Measurements from ENCODE around the gene ATP2A1.
A peak's percentile ranks its signal among the peaks of the same experiment; 100 is the strongest.
"Not testable (repeated sequence)": the region's sequence is repeated elsewhere in the genome, so short reads cannot be mapped to it uniquely, and the experiment has no call there.

Gene ATP2A1

GRCh38 chr16:28863929-28864793 is 14.1 kb upstream of the ATP2A1 start:
- DNase-seq: no peak

- no peak for DNase-seq
Observed at GRCh38 chr16:28865001-28865688, 13.1 kb upstream of the ATP2A1 start.

- DNase-seq: no peak
Observed at GRCh38 chr16:28865722-28866453, 12.4 kb upstream of the ATP2A1 start.

GRCh38 chr16:28866454-28866804 is 11.9 kb upstream of the ATP2A1 start:
- no peak for DNase-seq

GRCh38 chr16:28867241-28867640 is 11.0 kb upstream of the ATP2A1 start:
- no peak for DNase-seq

GRCh38 chr16:28867646-28868045 is 10.6 kb upstream of the ATP2A1 start:
- DNase-seq: not testable (repeated sequence)

- DNase-seq: no peak
Observed at GRCh38 chr16:28869201-28869600, 9.1 kb upstream of the ATP2A1 start.

GRCh38 chr16:28872952-28873351 is 5.3 kb upstream of the ATP2A1 start:
- DNase-seq: no peak

GRCh38 chr16:28873543-28874201 is 4.6 kb upstream of the ATP2A1 start:
- no peak for DNase-seq

GRCh38 chr16:28874406-28874805 is 3.9 kb upstream of the ATP2A1 start:
- no peak for DNase-seq

- no peak for DNase-seq
Observed at GRCh38 chr16:28875134-28876018, 2.9 kb upstream of the ATP2A1 start.

GRCh38 chr16:28876019-28876659 is 2.1 kb upstream of the ATP2A1 start:
- DNase-seq: no peak

- DNase-seq: no peak
Observed at GRCh38 chr16:28876973-28877654, 1.2 kb upstream of the ATP2A1 start.

GRCh38 chr16:28877655-28878000 is 660 bp upstream of the ATP2A1 start:
- no peak for DNase-seq

- no peak for DNase-seq
Observed at GRCh38 chr16:28879261-28879840, 1.1 kb downstream of the ATP2A1 start.

- DNase-seq: peak; percentile 44
Observed at GRCh38 chr16:28879841-28880588, 1.7 kb downstream of the ATP2A1 start.

- DNase-seq: no peak
Observed at GRCh38 chr16:28880589-28880915, 2.3 kb downstream of the ATP2A1 start.

GRCh38 chr16:28880955-28881354 is 2.7 kb downstream of the ATP2A1 start:
- DNase-seq: no peak

- not testable (repeated sequence) for DNase-seq
Observed at GRCh38 chr16:28881565-28881964, 3.3 kb downstream of the ATP2A1 start.

GRCh38 chr16:28882551-28883160 is 4.4 kb downstream of the ATP2A1 start:
- no peak for DNase-seq

Measured in GF-D8 (cell line).